ENCODE data around the gene CFAP20DC. TPM values are rescaled to one million over a fixed set of nuclear protein-coding genes. Genes with fewer than 3 reads are reported as not detected.

Gene CFAP20DC
- total RNA-seq, 1 donor from 2014 or later = 8.0 TPM

- H3K27me3 Mint-ChIP-seq = no peaks in the 10 kb centered on the region
- H3K4me1 Mint-ChIP-seq (ENCODE audit: low read depth) = no peaks in the 10 kb centered on the region
- H3K4me3 Mint-ChIP-seq (ENCODE audit: low read depth) = no peak overlapping the region
- DNase-seq (ENCODE audit: low spot score, unreplicated experiment) = no peak
- TF ChIP-seq CTCF (IDR thresholded peaks at IDR 0.05; ENCODE audit: unreplicated experiment) = no peak
- H3K9me3 Mint-ChIP-seq (ENCODE audit: low read depth) = peaks cover 4% of the 10 kb centered on the region
- H3K36me3 Mint-ChIP-seq (ENCODE audit: insufficient read depth) = peaks cover 6% of the 10 kb centered on the region
- H3K27ac Mint-ChIP-seq = peak overlapping the region; percentile 8
These were observed 87.7 kb downstream of the CFAP20DC start for GRCh38 chr3:58962040-58962651.

- Mint-ChIP-seq H3K4me3 (ENCODE audit: low read depth) (no peak overlapping the region), H3K27ac (no peak overlapping the region), H3K27me3 (no peaks in the 10 kb centered on the region), H3K4me1 (ENCODE audit: low read depth) (no peaks in the 10 kb centered on the region), H3K9me3 (ENCODE audit: low read depth) (no peaks in the 10 kb centered on the region), H3K36me3 (ENCODE audit: insufficient read depth) (peaks cover 2% of the 10 kb centered on the region)
- TF ChIP-seq CTCF (IDR thresholded peaks at IDR 0.05; ENCODE audit: unreplicated experiment) = no peak
- no peak for DNase-seq (ENCODE audit: low spot score, unreplicated experiment)
These were observed 94.5 kb downstream of the CFAP20DC start for GRCh38 chr3:58955308-58955707.

GRCh38 chr3:58953288-58953687 is 96.5 kb downstream of the CFAP20DC start:
- no peak for DNase-seq (ENCODE audit: low spot score, unreplicated experiment)
- no peaks in the 10 kb centered on the region for H3K9me3 Mint-ChIP-seq (ENCODE audit: low read depth)
- no peaks in the 10 kb centered on the region for H3K4me1 Mint-ChIP-seq (ENCODE audit: low read depth)
- H3K27me3 Mint-ChIP-seq = no peaks in the 10 kb centered on the region
- H3K4me3 Mint-ChIP-seq (ENCODE audit: low read depth) = no peak overlapping the region
- TF ChIP-seq CTCF (IDR thresholded peaks at IDR 0.05; ENCODE audit: unreplicated experiment) = no peak
- H3K36me3 Mint-ChIP-seq (ENCODE audit: insufficient read depth) = no peaks in the 10 kb centered on the region
- no peak overlapping the region for H3K27ac Mint-ChIP-seq

GRCh38 chr3:58952128-58952917 is 97.5 kb downstream of the CFAP20DC start:
- TF ChIP-seq CTCF (IDR thresholded peaks at IDR 0.05; ENCODE audit: unreplicated experiment) = no peak
- H3K4me1 Mint-ChIP-seq (ENCODE audit: low read depth) = no peaks in the 10 kb centered on the region
- no peak overlapping the region for H3K4me3 Mint-ChIP-seq (ENCODE audit: low read depth)
- no peaks in the 10 kb centered on the region for H3K36me3 Mint-ChIP-seq (ENCODE audit: insufficient read depth)
- no peak for DNase-seq (ENCODE audit: low spot score, unreplicated experiment)
- H3K27ac Mint-ChIP-seq = no peak overlapping the region
- no peaks in the 10 kb centered on the region for H3K9me3 Mint-ChIP-seq (ENCODE audit: low read depth)
- no peaks in the 10 kb centered on the region for H3K27me3 Mint-ChIP-seq

- no peak overlapping the region for H3K27ac Mint-ChIP-seq
- no peak for TF ChIP-seq CTCF (IDR thresholded peaks at IDR 0.05; ENCODE audit: unreplicated experiment)
- no peak for DNase-seq (ENCODE audit: low spot score, unreplicated experiment)
- no peaks in the 10 kb centered on the region for H3K9me3 Mint-ChIP-seq (ENCODE audit: low read depth)
- no peaks in the 10 kb centered on the region for H3K36me3 Mint-ChIP-seq (ENCODE audit: insufficient read depth)
- H3K4me3 Mint-ChIP-seq (ENCODE audit: low read depth) = no peak overlapping the region
- H3K4me1 Mint-ChIP-seq (ENCODE audit: low read depth) = no peaks in the 10 kb centered on the region
- no peaks in the 10 kb centered on the region for H3K27me3 Mint-ChIP-seq
These were observed 101.8 kb downstream of the CFAP20DC start for GRCh38 chr3:58948018-58948417.

All from progenitor cell of endocrine pancreas (in vitro differentiated cells).